Measurements from ENCODE around the gene MCTP2.

MCTP2 gene

DNA sequence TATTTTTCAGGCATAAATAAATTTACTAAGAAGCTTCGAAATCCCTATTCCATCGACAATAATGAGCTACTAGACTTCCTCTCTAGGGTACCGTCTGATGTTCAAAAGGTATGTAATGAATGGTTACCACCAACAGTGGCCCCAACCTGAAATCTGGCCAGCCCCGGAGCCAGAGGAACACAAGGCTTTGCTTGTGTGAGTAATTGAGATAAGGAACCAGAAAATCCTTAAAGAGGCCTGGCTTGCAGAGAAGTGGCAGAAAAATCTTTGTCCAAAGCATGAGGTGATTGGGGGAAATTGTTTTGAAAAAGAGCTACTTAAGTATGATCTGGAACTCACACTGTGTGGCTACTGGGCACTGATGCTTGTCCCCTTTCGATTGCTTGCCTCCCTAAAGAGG lies 245.3 kb downstream of the MCTP2 start:
- TF ChIP-seq, protein P1, sequence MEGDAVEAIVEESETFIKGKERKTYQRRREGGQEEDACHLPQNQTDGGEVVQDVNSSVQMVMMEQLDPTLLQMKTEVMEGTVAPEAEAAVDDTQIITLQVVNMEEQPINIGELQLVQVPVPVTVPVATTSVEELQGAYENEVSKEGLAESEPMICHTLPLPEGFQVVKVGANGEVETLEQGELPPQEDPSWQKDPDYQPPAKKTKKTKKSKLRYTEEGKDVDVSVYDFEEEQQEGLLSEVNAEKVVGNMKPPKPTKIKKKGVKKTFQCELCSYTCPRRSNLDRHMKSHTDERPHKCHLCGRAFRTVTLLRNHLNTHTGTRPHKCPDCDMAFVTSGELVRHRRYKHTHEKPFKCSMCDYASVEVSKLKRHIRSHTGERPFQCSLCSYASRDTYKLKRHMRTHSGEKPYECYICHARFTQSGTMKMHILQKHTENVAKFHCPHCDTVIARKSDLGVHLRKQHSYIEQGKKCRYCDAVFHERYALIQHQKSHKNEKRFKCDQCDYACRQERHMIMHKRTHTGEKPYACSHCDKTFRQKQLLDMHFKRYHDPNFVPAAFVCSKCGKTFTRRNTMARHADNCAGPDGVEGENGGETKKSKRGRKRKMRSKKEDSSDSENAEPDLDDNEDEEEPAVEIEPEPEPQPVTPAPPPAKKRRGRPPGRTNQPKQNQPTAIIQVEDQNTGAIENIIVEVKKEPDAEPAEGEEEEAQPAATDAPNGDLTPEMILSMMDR (IDR thresholded peaks at IDR 0.05), result no peak

DNA sequence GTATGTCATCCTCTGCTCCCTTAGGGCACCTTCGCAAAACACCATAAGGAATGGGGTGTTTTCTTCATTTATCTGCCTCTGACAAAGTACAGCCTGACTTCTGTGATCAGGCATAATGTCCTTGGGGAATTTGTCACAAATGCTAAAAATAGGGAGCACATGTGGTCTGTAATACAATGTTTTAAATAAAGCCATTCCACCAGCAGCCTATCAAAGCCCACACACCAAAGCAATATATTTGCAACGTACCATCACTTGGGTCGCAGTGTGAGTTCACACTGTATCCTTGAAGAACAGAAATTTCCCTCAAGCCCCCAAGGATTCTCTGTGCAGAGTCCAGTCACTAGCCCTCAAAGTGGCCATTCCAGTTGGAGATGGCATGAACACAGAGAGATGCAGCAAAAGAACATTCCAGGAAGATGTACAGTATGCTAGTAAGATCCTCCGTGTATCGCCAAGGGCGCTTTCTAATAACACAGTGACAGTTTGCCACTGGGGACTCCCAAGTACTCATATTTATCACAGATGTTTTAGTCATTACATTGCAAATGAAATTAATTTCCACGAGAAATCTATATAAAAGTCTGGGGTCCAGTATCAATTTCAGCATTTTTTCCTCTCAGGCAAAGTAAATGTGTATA lies 246.7 kb downstream of the MCTP2 start:
- TF ChIP-seq, protein P1 (IDR thresholded peaks at IDR 0.05), result no peak

DNA sequence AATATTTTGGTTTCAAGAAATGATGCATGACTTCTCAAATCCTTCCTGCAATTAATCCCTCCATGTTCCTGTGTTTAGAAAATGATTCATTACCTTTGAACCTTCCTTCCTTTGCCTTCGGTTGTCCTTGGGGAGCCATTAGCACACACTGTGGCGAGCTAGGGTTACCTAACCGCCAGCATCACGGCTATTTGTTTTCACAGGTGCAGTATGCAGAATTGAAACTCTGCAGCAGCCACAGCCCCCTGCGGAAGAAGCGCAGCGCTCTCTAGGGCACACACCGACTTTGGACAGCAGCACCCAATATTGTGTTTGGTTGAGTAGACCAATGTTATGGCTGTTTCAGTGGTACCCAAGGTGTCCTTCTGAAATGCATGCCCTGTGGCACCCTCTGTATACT lies 247.4 kb downstream of the MCTP2 start:
- TF ChIP-seq, protein P1 (IDR thresholded peaks at IDR 0.05), result no peak

DNA sequence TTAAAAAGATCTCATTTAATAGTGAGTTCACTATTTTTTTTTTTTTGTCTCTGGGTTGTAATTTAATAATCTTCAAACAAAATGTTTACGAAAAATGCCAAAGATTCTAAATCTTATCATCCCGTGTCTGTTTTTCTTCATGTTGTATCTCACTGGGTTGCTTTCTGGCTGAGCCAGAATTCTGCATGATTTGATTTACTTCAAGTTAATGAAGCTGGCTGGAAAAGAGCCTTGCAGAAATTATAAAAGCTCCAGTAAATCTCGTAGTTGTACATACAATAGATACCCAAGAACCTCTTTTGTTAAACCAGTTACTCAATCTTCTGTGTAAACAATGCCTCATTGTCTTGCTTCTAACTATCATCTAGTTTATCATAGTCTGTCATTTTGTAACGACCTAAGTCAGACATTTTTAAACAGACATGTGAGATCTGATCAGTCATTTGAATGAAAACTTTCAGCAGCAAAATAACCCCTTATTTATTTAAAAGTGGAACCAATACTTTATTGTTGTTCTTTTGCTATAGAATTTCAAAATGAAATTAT lies 249.0 kb downstream of the MCTP2 start:
- TF ChIP-seq, protein P1 (IDR thresholded peaks at IDR 0.05), result no peak

DNA sequence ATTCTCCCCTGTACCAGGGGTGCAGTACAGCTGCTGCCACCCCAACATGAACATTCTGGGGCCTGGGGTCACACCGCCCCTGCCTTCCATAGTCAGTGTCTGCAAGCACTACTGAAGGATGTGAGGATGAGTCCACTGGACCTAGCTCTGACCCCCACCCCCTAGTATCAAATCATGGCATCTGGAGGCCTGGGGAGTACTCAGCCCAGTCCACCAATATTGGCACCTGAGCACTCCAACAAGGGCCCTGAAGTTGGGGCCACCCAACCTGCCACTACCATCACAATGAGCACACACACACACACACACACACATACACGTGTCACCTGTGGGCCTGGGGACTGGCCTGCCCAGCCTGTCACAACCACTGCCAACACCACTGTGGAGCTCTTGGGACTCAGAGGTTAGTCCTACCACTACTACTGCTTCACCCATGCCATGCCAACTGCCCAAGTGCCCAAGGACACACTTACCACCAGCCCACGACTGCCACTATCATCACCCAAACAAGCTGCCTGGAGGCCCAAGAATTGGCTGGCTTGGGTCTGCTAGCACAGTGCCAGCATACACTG lies 253.9 kb downstream of the MCTP2 start:
- TF ChIP-seq, protein P1 (IDR thresholded peaks at IDR 0.05), result no peak

DNA sequence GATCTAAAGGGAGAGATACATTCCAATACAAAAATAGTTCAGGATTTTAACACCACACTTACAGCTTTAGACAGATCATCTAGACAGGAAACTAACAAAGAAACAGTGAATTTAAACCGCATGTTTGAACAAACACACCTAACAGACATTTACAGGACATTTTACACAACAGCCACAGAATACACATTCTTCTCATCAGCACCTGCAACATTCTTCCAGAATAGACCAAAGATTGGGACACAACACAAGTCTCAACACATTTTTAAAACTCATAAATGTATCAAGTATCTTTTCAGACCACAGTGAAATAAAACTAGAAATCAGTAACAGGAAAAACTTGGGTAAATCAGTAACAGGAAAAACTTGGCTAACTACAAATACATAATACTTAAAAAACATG lies 256.3 kb downstream of the MCTP2 start:
- TF ChIP-seq, protein P1 (IDR thresholded peaks at IDR 0.05), result no peak

DNA sequence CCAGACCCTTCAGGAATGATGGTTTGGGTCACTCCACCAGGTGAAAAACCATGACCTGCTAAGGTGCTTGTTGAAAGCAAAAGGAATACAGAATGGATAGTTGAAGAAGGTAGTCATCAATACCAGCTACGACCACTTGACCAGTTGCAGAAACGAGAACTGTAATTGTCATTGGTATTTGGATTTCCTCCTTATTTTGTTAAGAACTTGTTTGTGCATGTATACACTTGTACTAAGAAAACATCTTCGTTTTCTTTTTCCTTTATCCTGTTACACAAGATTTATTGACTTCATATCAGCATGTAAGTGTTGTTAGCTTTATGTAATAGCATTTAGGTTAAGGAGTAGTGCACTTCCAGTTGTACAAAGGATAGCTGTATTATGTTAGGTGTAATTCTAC lies 261.8 kb downstream of the MCTP2 start:
- TF ChIP-seq, protein P1 (IDR thresholded peaks at IDR 0.05), result no peak
